ENCODE measurements around the gene HMX3. TPM values are rescaled to one million over a fixed set of nuclear protein-coding genes. Genes with fewer than 3 reads are reported as not detected.

Gene HMX3
- total RNA-seq, 2 donors from 2014 or later: not detected

DNA sequence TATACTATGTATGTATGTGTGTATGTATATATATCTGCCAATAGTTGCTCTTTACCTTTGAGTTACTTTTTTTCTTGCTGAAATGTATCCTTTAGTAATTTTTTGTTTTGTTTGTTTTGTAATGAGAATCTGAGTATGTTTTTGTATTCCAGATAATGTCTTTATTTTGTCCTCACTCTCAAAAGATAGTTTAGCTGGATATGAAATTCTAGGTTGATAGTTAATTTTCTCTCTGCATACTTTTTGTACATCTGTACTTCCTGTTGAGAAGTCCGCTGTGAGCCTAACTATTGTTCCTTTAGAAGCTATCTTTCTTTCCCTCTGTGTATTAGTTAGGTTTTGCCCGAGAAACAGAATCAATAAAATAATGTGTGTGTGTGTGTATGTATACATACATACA lies 48.0 kb downstream of the HMX3 start:
- DNase-seq: no peak
- Mint-ChIP-seq H3K36me3 (ENCODE audit: low read depth) (peaks cover 33% of the 10 kb centered on the region), H3K27me3 (ENCODE audit: insufficient read depth) (no peaks in the 10 kb centered on the region), H3K4me3 (no peak overlapping the region), H3K9me3 (peaks cover 7% of the 10 kb centered on the region), H3K4me1 (no peaks in the 10 kb centered on the region), H3K27ac (no peak overlapping the region)
- H3K4me1 ChIP-seq (ENCODE audit: control insufficient read depth, insufficient read depth, low read length): no peaks in the 10 kb centered on the region
- 86% methylated on average over 1 of the region's 2 CpGs; no CpG with 5 or more reads in 1 of the 2 experiments for WGBS, 2 experiments (ENCODE audit: insufficient coverage in 1 of 2, insufficient read length in 1 of 2)
- no peak overlapping the region for H3K27ac ChIP-seq (ENCODE audit: low read depth, low read length)
- peaks cover 12% of the 10 kb centered on the region for H3K9me3 ChIP-seq (ENCODE audit: control insufficient read depth, low read length)
- no peaks in the 10 kb centered on the region for H3K36me3 ChIP-seq (ENCODE audit: control insufficient read depth, insufficient read depth, low read length)
- H3K4me3 ChIP-seq (ENCODE audit: low read length): no peak overlapping the region
- TF ChIP-seq, protein P1, sequence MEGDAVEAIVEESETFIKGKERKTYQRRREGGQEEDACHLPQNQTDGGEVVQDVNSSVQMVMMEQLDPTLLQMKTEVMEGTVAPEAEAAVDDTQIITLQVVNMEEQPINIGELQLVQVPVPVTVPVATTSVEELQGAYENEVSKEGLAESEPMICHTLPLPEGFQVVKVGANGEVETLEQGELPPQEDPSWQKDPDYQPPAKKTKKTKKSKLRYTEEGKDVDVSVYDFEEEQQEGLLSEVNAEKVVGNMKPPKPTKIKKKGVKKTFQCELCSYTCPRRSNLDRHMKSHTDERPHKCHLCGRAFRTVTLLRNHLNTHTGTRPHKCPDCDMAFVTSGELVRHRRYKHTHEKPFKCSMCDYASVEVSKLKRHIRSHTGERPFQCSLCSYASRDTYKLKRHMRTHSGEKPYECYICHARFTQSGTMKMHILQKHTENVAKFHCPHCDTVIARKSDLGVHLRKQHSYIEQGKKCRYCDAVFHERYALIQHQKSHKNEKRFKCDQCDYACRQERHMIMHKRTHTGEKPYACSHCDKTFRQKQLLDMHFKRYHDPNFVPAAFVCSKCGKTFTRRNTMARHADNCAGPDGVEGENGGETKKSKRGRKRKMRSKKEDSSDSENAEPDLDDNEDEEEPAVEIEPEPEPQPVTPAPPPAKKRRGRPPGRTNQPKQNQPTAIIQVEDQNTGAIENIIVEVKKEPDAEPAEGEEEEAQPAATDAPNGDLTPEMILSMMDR (conservative IDR thresholded peaks at IDR 0.05): no peak
- no peak overlapping the region for H3K9ac ChIP-seq (ENCODE audit: extremely low read depth, low read length, poor library complexity, severe bottlenecking)
- no peaks in the 10 kb centered on the region for H3K27me3 ChIP-seq (ENCODE audit: control insufficient read depth, insufficient read depth, low read length, poor library complexity, severe bottlenecking)

DNA sequence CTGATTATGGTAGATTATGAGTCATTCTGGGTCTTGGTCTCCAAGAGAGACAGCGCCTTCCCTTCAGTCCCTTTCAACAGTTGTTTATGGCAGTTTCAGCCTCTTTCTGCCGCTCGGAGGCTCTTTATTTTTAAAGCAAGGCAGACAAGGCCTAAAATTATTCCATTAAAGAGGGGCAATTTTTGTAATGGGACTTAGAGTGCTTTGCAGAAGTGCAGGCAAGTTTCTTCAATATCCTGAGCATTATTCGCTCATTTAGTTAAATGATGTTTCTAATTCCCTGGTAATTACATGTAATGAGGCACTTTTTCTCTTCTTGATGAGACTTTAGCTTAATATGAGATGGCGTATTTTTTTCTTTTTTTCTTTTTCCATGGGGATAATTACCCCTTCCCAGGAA lies 52.0 kb downstream of the HMX3 start:
- H3K36me3 ChIP-seq (ENCODE audit: control insufficient read depth, insufficient read depth, low read length): no peaks in the 10 kb centered on the region
- 93 to 100% methylated on average over 1 to 4 of the region's 5 CpGs for WGBS, 2 experiments (ENCODE audit: insufficient coverage in 1 of 2, insufficient read length in 1 of 2)
- TF ChIP-seq, protein P1 (conservative IDR thresholded peaks at IDR 0.05): no peak
- H3K27ac Mint-ChIP-seq: no peak overlapping the region
- H3K27me3 Mint-ChIP-seq (ENCODE audit: insufficient read depth): no peaks in the 10 kb centered on the region
- H3K4me3 ChIP-seq (ENCODE audit: low read length): no peak overlapping the region
- peaks cover 11% of the 10 kb centered on the region for H3K9me3 ChIP-seq (ENCODE audit: control insufficient read depth, low read length)
- no peak overlapping the region for H3K4me3 Mint-ChIP-seq
- H3K9me3 Mint-ChIP-seq: peaks cover 5% of the 10 kb centered on the region
- H3K27ac ChIP-seq (ENCODE audit: low read depth, low read length): no peak overlapping the region
- H3K4me1 ChIP-seq (ENCODE audit: control insufficient read depth, insufficient read depth, low read length): no peaks in the 10 kb centered on the region
- DNase-seq: no peak
- H3K36me3 Mint-ChIP-seq (ENCODE audit: low read depth): peaks cover 25% of the 10 kb centered on the region
- H3K27me3 ChIP-seq (ENCODE audit: control insufficient read depth, insufficient read depth, low read length, poor library complexity, severe bottlenecking): no peaks in the 10 kb centered on the region
- H3K9ac ChIP-seq (ENCODE audit: extremely low read depth, low read length, poor library complexity, severe bottlenecking): no peak overlapping the region
- H3K4me1 Mint-ChIP-seq: no peaks in the 10 kb centered on the region

Other genes with a start within 250 kb of the HMX3 start
- not detected for gene FAM24A, start 225.4 kb upstream of the HMX3 start, total RNA-seq
- 10 to 100 TPM; 14.7 to 18.1 TPM for gene C10orf88, start 181.7 kb upstream of the HMX3 start, total RNA-seq
- 1 to 10 TPM; 7.0 to 7.1 TPM for gene PSTK, start 155.6 kb upstream of the HMX3 start, total RNA-seq
- 10 to 100 TPM; 10.3 to 14.4 TPM for gene IKZF5, start 127.2 kb upstream of the HMX3 start, total RNA-seq
- 10 to 100 TPM; 40.4 to 58.7 TPM for gene ACADSB, start 127.0 kb upstream of the HMX3 start, total RNA-seq
- gene HMX2, start 12.2 kb downstream of the HMX3 start, total RNA-seq: not detected
- 100 to 1,000 TPM; 113 to 130 TPM for gene BUB3, start 18.4 kb downstream of the HMX3 start, total RNA-seq

All from endodermal cell (in vitro differentiated cells).